Inflammatory macrophage treated with lipopolysaccharide for 4 hours (primary cell): ENCODE results near the gene AIF1.

Experiments used
- DNase-seq: peaks from one replicate; pipeline ENCODE4 v3.0.0-alpha.2; 2020

AIF1 gene

DNA sequence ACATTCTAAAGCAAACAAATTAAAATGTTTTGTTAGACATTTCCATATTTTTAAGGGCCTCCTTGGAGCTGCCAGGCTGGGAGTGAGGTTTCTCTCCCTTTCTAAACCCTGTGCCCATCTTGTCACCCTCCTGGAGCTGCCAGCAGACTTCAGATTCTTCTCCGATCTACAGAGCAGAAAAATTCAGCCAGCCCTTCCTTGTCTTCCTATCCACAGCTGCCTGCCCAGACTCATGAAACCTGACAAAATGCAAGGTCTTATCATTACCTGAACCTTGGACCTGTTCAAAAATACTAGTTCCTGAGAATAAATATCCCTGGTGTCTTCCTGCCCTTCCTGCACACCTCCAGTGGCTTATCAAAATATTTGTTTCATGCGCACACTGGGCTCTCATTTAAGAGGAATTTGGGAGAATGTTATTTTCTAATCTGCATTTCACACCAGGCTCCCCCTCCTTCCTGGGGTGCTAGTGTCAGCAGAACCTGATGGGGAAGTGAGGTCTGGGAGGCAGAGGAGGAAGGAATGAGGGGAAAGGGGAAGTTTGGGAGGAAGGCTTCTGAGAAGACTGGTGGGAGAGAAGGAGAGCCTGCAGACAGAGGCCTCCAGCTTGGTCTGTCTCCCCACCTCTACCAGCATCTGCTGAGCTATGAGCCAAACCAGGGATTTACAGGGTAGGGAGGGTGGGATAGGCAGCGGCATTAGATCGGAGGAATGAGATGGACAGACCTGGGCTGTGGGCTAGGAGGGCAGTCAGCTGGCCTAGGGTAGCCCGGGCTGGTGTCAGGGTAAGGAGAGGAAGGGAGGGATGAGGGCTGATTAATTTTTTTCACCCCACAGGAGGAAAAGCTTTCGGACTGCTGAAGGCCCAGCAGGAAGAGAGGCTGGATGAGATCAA, at the start of gene AIF1:
Gene AIF1 (plus strand): TSS at position 551 of the 895 bp plus-strand sequence. CDS start 96 bp downstream, at position 647.
- peak; percentile 76 for DNase-seq

DNA sequence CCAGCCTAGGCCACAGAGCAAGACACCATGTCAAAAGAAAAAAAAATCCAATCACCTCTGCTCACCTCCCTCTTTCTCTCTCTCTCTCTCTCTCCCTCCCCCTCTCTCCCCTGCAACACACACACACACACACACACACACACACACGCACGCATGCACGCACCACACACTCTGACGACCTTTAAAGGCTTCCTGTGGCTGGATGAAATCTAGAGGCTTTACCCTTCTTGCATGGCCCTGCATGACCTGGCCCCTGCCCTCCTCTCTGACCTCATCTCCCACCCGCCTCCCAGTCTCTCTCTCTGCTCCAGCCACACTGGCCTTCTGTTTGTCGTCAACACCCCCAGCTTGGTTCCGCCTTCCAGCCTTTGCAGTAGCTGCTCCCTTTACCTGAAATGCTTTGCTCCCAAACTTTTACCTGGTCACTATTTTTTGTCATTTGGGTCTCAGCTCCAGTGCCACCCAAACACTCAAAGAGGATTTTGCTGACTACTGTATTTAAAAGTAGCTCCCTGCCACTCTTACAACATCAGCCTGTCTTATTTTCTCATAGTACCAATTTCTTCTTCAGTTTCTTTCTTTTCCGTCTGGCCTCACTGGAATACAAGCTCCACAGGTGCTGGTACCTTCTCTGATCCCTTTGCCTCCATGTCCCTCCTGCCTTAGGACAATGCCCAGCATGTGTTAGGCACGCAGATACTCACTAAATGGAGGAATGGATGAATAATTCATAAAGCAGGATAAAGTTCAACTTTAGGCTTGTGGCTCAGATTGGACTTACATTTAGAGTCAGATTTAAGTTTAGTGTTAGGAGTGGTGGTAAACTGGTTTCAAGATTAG, 47.3 kb upstream of the AIF1 start:
- peak; percentile 87 for DNase-seq

DNA sequence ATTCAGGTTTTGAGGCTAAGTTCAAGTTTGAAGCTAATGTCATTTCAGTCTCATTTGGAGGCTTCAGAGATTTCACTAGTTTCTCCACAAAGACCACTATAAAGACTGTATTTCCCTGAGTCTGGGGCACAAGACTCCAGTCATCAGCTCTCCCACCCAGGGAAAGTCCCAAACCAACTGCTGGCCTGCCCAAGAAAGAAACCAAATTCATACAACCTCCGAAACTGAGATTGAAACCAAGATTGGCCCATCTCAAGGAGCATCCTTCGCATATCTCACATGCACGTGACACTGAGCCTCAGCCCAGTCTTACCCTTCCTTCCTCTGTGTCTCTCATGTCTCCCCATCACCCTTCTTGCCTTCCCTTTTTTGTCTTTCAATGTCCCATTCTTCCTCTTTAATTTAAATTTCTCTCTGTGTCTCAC, 46.5 kb upstream of the AIF1 start:
- peak; percentile 98 for DNase-seq

DNA sequence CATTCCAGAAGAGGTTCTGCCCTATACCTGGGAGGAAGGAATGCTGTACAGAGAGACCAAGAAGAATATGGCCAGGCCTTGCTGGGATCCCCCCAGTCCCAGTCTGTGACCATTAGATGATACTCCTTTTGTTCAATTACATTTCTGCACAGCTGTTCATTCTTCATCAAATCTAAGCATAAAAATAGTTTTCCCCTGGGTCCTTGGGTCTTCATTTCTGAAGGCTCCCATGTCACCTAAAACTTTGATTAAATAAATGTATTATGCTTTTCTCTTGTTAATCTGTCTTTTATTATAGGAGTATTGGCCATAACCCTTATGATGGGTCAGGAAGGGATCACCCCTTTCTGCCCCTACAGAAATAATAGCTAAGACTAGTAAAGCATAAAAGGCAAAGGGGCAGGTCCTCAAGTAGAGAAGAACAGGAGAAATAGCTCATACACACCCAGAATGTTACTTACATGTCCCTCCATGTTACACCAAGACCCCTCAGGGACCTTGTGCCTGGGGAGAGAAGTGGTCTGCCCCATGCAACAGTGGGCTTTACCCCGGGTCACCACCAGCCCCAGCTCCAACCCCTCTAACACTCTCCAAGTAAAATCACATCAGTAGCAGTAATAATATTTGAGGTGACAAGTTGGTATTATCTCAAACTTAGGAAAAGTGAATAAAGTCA, 45.0 kb upstream of the AIF1 start:
- no peak for DNase-seq

DNA sequence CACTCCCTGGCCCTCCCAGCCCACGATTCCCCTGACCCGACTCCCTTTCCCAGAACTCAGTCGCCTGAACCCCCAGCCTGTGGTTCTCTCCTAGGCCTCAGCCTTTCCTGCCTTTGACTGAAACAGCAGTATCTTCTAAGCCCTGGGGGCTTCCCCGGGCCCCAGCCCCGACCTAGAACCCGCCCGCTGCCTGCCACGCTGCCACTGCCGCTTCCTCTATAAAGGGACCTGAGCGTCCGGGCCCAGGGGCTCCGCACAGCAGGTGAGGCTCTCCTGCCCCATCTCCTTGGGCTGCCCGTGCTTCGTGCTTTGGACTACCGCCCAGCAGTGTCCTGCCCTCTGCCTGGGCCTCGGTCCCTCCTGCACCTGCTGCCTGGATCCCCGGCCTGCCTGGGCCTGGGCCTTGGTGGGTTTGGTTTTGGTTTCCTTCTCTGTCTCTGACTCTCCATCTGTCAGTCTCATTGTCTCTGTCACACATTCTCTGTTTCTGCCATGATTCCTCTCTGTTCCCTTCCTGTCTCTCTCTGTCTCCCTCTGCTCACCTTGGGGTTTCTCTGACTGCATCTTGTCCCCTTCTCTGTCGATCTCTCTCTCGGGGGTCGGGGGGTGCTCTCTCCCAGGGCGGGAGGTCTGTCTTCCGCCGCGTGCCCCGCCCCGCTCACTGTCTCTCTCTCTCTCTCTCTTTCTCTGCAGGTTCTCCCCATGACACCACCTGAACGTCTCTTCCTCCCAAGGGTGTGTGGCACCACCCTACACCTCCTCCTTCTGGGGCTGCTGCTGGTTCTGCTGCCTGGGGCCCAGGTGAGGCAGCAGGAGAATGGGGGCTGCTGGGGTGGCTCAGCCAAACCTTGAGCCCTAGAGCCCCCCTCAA, 42.8 kb upstream of the AIF1 start, which contains the start of gene LTA:
Gene LTA (plus strand): TSS at position 249 of the 871 bp plus-strand sequence. CDS start 454 bp downstream, at position 703.
- DNase-seq: no peak

DNA sequence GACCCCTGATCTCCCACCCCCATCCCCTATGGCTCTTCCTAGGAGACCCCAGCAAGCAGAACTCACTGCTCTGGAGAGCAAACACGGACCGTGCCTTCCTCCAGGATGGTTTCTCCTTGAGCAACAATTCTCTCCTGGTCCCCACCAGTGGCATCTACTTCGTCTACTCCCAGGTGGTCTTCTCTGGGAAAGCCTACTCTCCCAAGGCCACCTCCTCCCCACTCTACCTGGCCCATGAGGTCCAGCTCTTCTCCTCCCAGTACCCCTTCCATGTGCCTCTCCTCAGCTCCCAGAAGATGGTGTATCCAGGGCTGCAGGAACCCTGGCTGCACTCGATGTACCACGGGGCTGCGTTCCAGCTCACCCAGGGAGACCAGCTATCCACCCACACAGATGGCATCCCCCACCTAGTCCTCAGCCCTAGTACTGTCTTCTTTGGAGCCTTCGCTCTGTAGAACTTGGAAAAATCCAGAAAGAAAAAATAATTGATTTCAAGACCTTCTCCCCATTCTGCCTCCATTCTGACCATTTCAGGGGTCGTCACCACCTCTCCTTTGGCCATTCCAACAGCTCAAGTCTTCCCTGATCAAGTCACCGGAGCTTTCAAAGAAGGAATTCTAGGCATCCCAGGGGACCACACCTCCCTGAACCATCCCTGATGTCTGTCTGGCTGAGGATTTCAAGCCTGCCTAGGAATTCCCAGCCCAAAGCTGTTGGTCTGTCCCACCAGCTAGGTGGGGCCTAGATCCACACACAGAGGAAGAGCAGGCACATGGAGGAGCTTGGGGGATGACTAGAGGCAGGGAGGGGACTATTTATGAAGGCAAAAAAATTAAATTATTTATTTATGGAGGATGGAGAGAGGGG, 41.6 kb upstream of the AIF1 start:
- no peak for DNase-seq

DNA sequence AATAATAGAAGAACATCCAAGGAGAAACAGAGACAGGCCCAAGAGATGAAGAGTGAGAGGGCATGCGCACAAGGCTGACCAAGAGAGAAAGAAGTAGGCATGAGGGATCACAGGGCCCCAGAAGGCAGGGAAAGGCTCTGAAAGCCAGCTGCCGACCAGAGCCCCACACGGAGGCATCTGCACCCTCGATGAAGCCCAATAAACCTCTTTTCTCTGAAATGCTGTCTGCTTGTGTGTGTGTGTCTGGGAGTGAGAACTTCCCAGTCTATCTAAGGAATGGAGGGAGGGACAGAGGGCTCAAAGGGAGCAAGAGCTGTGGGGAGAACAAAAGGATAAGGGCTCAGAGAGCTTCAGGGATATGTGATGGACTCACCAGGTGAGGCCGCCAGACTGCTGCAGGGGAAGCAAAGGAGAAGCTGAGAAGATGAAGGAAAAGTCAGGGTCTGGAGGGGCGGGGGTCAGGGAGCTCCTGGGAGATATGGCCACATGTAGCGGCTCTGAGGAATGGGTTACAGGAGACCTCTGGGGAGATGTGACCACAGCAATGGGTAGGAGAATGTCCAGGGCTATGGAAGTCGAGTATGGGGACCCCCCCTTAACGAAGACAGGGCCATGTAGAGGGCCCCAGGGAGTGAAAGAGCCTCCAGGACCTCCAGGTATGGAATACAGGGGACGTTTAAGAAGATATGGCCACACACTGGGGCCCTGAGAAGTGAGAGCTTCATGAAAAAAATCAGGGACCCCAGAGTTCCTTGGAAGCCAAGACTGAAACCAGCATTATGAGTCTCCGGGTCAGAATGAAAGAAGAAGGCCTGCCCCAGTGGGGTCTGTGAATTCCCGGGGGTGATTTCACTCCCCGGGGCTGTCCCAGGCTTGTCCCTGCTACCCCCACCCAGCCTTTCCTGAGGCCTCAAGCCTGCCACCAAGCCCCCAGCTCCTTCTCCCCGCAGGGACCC, 40.6 kb upstream of the AIF1 start:
- DNase-seq: peak; percentile 67

DNA sequence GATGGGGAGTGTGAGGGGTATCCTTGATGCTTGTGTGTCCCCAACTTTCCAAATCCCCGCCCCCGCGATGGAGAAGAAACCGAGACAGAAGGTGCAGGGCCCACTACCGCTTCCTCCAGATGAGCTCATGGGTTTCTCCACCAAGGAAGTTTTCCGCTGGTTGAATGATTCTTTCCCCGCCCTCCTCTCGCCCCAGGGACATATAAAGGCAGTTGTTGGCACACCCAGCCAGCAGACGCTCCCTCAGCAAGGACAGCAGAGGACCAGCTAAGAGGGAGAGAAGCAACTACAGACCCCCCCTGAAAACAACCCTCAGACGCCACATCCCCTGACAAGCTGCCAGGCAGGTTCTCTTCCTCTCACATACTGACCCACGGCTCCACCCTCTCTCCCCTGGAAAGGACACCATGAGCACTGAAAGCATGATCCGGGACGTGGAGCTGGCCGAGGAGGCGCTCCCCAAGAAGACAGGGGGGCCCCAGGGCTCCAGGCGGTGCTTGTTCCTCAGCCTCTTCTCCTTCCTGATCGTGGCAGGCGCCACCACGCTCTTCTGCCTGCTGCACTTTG, 39.6 kb upstream of the AIF1 start, which contains the start of gene TNF:
Gene TNF (plus strand): TSS at position 231 of the 567 bp plus-strand sequence. CDS start 177 bp downstream, at position 408.
- DNase-seq: peak; percentile 98

DNA sequence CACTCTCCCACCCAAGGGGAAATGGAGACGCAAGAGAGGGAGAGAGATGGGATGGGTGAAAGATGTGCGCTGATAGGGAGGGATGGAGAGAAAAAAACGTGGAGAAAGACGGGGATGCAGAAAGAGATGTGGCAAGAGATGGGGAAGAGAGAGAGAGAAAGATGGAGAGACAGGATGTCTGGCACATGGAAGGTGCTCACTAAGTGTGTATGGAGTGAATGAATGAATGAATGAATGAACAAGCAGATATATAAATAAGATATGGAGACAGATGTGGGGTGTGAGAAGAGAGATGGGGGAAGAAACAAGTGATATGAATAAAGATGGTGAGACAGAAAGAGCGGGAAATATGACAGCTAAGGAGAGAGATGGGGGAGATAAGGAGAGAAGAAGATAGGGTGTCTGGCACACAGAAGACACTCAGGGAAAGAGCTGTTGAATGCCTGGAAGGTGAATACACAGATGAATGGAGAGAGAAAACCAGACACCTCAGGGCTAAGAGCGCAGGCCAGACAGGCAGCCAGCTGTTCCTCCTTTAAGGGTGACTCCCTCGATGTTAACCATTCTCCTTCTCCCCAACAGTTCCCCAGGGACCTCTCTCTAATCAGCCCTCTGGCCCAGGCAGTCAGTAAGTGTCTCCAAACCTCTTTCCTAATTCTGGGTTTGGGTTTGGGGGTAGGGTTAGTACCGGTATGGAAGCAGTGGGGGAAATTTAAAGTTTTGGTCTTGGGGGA, 38.9 kb upstream of the AIF1 start:
- peak; percentile 64 for DNase-seq

DNA sequence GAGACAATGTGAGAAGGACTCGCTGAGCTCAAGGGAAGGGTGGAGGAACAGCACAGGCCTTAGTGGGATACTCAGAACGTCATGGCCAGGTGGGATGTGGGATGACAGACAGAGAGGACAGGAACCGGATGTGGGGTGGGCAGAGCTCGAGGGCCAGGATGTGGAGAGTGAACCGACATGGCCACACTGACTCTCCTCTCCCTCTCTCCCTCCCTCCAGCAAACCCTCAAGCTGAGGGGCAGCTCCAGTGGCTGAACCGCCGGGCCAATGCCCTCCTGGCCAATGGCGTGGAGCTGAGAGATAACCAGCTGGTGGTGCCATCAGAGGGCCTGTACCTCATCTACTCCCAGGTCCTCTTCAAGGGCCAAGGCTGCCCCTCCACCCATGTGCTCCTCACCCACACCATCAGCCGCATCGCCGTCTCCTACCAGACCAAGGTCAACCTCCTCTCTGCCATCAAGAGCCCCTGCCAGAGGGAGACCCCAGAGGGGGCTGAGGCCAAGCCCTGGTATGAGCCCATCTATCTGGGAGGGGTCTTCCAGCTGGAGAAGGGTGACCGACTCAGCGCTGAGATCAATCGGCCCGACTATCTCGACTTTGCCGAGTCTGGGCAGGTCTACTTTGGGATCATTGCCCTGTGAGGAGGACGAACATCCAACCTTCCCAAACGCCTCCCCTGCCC, 38.0 kb upstream of the AIF1 start:
- DNase-seq: peak; percentile 83

DNA sequence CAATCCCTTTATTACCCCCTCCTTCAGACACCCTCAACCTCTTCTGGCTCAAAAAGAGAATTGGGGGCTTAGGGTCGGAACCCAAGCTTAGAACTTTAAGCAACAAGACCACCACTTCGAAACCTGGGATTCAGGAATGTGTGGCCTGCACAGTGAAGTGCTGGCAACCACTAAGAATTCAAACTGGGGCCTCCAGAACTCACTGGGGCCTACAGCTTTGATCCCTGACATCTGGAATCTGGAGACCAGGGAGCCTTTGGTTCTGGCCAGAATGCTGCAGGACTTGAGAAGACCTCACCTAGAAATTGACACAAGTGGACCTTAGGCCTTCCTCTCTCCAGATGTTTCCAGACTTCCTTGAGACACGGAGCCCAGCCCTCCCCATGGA, 37.5 kb upstream of the AIF1 start:
- DNase-seq: peak; percentile 54

DNA sequence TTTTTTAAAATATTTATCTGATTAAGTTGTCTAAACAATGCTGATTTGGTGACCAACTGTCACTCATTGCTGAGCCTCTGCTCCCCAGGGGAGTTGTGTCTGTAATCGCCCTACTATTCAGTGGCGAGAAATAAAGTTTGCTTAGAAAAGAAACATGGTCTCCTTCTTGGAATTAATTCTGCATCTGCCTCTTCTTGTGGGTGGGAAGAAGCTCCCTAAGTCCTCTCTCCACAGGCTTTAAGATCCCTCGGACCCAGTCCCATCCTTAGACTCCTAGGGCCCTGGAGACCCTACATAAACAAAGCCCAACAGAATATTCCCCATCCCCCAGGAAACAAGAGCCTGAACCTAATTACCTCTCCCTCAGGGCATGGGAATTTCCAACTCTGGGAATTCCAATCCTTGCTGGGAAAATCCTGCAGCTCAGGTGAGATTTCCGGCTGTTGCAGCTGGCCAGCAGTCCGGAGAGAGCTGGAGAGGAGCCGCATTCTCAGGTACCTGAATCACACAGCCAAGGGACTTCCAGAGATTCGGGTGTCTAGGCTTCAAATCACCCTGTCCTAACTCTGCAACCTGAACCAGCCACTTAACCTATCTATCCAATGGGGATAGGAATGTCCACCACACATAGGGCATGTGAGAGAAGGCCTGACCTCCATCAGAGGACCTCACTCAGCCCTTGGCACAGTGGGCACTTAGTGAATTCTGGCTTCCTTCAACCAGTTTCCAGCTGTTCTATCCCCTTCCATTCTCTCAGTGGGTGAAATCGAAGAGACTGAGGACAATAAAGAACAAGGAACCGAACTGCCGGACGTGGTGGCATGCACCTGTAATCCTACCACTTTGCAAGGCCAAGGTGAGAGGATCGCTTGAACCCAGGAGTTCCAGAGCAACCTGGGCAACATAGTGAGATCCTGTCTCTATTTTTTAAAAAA, 36.6 kb upstream of the AIF1 start:
- DNase-seq: peak; percentile 64

DNA sequence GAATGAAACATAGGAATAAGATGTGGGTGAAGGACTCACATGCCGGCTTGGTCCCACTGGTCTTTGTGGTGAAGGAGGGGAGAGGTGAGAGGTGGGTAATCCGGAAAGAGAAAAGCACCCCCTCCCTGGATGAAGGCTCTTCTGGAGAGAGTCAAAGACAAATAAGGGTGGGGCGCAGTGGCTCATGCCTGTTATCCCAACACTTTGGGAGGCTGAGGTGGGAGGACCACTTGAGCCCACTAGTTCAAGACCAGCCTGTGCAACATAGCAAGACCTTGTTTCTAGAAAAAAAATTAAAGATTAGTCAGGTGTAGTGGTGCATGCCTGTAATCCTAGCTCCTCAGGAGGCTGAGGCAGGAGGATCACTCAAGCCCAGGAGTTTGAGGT, 35.9 kb upstream of the AIF1 start:
- DNase-seq: peak; percentile 52

DNA sequence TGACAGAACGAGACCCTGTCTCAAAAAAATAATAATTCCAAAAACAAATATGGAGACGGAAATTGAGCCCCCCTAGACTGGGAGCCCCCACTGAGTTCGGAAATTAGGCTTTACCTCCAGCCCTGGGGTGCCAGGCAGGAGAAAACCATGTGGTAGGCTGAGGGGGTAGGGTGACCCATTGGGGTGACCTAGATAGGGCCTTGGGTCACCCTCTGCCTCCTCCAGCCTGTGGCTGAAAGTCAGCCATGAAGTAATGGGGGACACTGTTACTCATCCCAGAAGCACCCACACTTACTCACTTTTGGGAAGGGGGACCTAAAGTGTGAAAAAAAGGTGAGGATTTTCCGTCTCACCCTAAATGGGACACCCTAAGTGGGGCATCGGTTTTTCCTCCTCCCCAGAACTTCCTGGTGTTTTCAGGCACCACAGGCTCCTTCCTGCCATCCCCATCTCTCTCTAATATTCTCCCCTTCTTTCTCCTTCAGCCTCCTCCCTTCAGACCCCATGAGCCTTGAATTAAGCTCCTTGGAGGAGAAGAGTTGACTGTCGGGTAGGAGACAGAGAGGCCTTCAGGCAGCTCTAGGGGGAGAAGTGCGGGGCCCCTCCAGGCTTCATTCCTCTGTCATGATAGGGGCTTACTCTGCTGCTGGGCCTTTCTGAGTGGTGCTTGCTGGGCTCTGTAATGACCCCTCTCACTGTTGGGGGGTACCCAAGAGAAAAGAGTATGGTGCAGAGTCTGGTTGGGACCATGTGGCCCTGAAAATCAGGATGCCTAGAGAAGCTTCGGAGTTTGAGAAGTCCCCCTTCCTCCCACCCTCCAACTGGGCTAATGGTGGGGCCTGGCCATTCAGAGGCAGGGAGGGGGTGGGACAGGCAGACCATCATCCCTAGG, 35.2 kb upstream of the AIF1 start:
- peak; percentile 44 for DNase-seq

DNA sequence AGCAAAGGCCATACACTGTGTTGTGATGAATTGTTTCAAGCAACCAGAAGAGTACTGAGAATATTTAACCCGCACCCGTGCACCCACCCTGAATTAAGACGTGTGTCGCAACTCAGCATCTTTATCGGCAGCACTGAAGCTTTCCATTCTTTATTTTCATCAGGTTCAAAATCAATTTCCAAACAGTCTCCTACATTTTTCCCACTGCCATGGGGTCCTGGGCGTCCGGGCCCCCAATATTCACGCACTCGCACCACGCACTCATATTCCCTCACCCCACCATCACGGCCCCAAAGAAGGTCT, 34.6 kb upstream of the AIF1 start:
- DNase-seq: no peak
